Measurements from ENCODE around the gene SLC16A3. TPM values are rescaled to one million over a fixed set of nuclear protein-coding genes. Genes with fewer than 3 reads are reported as not detected.

Gene SLC16A3
- total RNA-seq, 3 donors from 2014 or later (not counting 1 experiment from before 2014, with no cell fraction given) = 172 to 365 (median 296) TPM

DNA sequence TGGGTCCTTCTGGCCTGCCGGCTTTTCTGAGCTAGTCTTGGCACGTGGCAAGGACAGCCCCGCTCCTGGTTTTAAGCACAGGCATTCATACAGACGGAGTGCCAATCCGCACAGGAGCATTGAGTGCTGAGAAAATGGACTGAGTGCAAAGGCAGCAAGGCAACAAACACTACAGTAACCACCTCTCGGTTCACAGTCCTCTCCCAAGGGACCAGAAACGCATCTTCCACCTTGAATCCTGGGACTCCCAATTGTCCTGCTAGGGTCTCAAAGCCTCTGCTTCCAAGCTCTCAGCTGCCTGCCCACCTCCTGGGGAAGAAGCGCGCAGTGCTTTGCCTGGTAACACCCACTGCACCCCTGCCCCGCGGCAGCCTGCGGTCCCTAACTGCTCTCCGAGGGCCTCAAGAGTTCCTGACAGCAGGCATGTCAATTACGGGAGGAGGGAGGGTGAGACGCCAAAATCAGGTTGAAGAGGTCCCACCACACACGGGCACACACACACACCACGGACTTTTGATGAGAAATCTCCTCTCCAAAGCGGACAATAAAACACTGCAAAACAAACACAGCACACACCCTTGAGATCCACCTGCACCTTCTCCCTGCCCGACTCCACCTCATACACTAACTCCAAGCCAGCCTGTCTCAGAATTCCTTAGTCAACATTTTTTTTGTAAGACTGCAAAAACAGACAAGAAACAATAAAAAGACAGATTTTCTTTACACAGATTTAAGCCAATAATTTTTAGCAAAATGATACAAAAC is 15.0 kb downstream of the SLC16A3 start:
- no peaks in the 10 kb centered on the region for H3K9me3 ChIP-seq (ENCODE audit: control insufficient read depth, insufficient read depth, low read length)
- H3K4me3 Mint-ChIP-seq = peak overlapping the region; percentile 30
- no peak for ATAC-seq
- H3K36me3 Mint-ChIP-seq = peaks cover 25% of the 10 kb centered on the region
- intact Hi-C loops (cut with micrococcal nuclease) = loop anchor here (10.0 kb wide), 1 partner anchor 171 kb away; the partner anchor contains the start of genes HEXD and OGFOD3
- peaks cover 62% of the 10 kb centered on the region for H3K4me1 ChIP-seq (ENCODE audit: control insufficient read depth, insufficient read depth, low read length)
- H3K27me3 ChIP-seq (ENCODE audit: control insufficient read depth, insufficient read depth, low read length) = no peaks in the 10 kb centered on the region
- H3K9me3 Mint-ChIP-seq = no peaks in the 10 kb centered on the region
- no peak overlapping the region for H3K4me3 ChIP-seq (ENCODE audit: low read length)
- no peak for DNase-seq
- peaks cover 62 to 87% of the 10 kb centered on the region in 2 donors for H3K4me1 Mint-ChIP-seq
- H3K36me3 ChIP-seq (ENCODE audit: control insufficient read depth, insufficient read depth, low read length) = peaks cover 74% of the 10 kb centered on the region
- H3K27ac ChIP-seq (ENCODE audit: low read length) = no peak overlapping the region
- TF ChIP-seq, protein P1, sequence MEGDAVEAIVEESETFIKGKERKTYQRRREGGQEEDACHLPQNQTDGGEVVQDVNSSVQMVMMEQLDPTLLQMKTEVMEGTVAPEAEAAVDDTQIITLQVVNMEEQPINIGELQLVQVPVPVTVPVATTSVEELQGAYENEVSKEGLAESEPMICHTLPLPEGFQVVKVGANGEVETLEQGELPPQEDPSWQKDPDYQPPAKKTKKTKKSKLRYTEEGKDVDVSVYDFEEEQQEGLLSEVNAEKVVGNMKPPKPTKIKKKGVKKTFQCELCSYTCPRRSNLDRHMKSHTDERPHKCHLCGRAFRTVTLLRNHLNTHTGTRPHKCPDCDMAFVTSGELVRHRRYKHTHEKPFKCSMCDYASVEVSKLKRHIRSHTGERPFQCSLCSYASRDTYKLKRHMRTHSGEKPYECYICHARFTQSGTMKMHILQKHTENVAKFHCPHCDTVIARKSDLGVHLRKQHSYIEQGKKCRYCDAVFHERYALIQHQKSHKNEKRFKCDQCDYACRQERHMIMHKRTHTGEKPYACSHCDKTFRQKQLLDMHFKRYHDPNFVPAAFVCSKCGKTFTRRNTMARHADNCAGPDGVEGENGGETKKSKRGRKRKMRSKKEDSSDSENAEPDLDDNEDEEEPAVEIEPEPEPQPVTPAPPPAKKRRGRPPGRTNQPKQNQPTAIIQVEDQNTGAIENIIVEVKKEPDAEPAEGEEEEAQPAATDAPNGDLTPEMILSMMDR (IDR thresholded peaks at IDR 0.05) = no peak
- peak overlapping the region; percentile 87 to 88 for H3K27ac Mint-ChIP-seq
- 92% methylated on average over 19 of the region's 19 CpGs for WGBS (ENCODE audit: insufficient coverage)
- H3K27me3 Mint-ChIP-seq (ENCODE audit: low read depth in 2 of 2) = no peaks in the 10 kb centered on the region

DNA sequence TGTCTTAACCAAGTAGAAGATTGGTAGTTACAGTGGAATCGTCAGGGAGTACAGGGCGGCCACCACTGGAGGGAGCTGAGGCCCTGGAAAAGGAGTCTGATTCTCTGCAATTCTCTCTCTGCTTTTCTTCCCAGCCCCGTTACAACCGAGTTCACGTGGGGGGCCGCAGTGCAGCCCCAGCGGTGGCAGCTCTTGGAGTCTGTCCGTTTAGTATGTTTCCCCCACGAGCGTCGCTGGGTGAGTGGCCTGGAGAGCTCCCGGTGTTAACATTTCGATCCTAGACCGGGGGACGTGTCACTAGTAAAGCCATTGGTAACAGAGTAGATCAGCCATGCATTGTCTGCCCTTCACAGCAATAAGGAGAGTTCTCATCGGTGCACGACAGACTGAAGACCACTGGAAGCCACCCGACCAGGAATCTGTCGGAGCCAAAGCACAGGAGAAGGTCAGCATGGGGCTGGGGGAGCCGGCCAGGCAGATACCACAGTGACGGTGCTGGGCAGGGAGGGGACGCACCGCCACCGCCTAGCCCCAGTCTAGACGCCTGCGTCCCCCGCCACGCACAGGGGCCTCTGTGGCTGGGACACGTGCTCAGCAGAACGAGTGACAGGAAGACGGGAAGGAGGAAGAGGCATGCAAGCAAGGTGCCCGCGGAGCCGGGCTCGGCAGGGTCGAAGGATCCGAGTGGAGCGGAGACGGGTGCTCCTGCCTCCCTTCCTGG is 15.7 kb downstream of the SLC16A3 start:
- ATAC-seq (peak in 1 of 3 donors; percentile 18), DNase-seq (peak; percentile 30 to 55)
- H3K36me3 ChIP-seq (ENCODE audit: control insufficient read depth, insufficient read depth, low read length) = peaks cover 78% of the 10 kb centered on the region
- intact Hi-C loops (cut with micrococcal nuclease) = loop anchor here (10.0 kb wide), 1 partner anchor 170 kb away; the partner anchor contains the start of genes HEXD and OGFOD3
- peaks cover 25% of the 10 kb centered on the region for H3K36me3 Mint-ChIP-seq
- TF ChIP-seq, protein P1 (IDR thresholded peaks at IDR 0.05) = no peak
- H3K9me3 Mint-ChIP-seq = no peaks in the 10 kb centered on the region
- 93% methylated on average over 39 of the region's 39 CpGs for WGBS (ENCODE audit: insufficient coverage)
- H3K9me3 ChIP-seq (ENCODE audit: control insufficient read depth, insufficient read depth, low read length) = no peaks in the 10 kb centered on the region
- H3K4me3 ChIP-seq (ENCODE audit: low read length) = no peak overlapping the region
- H3K27me3 Mint-ChIP-seq (ENCODE audit: low read depth in 2 of 2) = no peaks in the 10 kb centered on the region
- peak overlapping the region; percentile 30 for H3K4me3 Mint-ChIP-seq
- peaks cover 54% of the 10 kb centered on the region for H3K4me1 ChIP-seq (ENCODE audit: control insufficient read depth, insufficient read depth, low read length)
- H3K27me3 ChIP-seq (ENCODE audit: control insufficient read depth, insufficient read depth, low read length) = no peaks in the 10 kb centered on the region
- H3K4me1 Mint-ChIP-seq = peaks cover 60 to 83% of the 10 kb centered on the region in 2 donors
- H3K27ac ChIP-seq (ENCODE audit: low read length) = no peak overlapping the region
- H3K27ac Mint-ChIP-seq = peak overlapping the region; percentile 87 to 88

DNA sequence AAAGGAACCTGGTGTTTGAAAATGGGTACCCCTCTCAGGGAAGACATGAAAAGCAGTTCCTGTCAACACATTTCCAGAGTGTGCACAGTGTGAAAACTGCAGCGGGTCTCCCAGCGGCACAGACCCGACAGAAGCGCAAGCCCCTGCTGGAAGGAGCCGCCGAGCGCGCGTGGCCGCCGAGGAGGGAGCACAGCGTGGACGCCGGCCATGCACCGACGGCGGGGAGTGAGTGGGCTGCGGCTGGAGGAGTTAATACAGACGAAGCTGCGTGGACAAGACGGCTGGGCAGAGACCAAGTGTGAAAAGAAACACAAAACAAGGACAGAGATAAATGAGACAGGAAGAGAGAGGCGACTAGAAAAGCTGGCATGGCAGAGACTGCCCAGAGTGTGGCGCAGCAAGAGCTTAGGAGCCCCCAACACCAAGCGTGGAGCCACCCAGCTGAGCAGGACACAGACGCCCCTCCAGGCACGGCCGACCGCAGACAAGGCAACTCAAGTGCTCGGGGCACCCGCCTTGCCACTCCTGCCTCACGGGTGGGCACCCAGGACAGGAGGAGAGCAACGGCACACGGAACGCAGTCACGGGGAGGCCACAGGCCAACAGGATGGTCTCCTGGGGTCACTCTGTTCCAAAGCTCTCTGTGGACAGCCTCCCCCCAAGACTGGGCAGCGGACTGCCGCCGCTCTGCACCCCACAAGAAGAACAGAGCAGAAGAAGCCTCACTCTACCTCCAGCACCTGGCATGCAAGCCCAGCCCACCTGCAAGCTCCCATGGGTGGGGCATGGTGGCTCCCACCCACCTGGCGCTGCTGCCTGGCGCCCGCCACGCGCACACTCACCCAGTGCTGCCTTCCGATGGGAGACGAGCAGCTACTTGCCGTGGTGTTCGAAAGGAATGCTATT is 16.5 kb downstream of the SLC16A3 start:
- intact Hi-C loops (cut with micrococcal nuclease) = loop anchor here (10.0 kb wide), 1 partner anchor 169 kb away; the partner anchor contains the start of genes HEXD and OGFOD3
- Mint-ChIP-seq H3K4me1 (peaks cover 52 to 75% of the 10 kb centered on the region in 2 donors), H3K27me3 (ENCODE audit: low read depth in 2 of 2) (no peaks in the 10 kb centered on the region), H3K9me3 (no peaks in the 10 kb centered on the region), H3K27ac (peak overlapping the region; percentile 87 to 88), H3K4me3 (peak overlapping the region; percentile 47), H3K36me3 (peaks cover 25% of the 10 kb centered on the region)
- H3K27me3 ChIP-seq (ENCODE audit: control insufficient read depth, insufficient read depth, low read length) = no peaks in the 10 kb centered on the region
- ATAC-seq (no peak), DNase-seq (no peak)
- TF ChIP-seq, protein P1 (IDR thresholded peaks at IDR 0.05) = no peak
- 95% methylated on average over 47 of the region's 47 CpGs for WGBS (ENCODE audit: insufficient coverage)
- peaks cover 49% of the 10 kb centered on the region for H3K4me1 ChIP-seq (ENCODE audit: control insufficient read depth, insufficient read depth, low read length)
- H3K9me3 ChIP-seq (ENCODE audit: control insufficient read depth, insufficient read depth, low read length) = no peaks in the 10 kb centered on the region
- H3K36me3 ChIP-seq (ENCODE audit: control insufficient read depth, insufficient read depth, low read length) = peaks cover 85% of the 10 kb centered on the region
- no peak overlapping the region for H3K4me3 ChIP-seq (ENCODE audit: low read length)
- H3K27ac ChIP-seq (ENCODE audit: low read length) = no peak overlapping the region

All from natural killer cell (primary cell).